GM21786 (cell line): ENCODE measurements around the gene OR1K1.
"Not testable (repeated sequence)": the region's sequence is repeated elsewhere in the genome, so short reads cannot be mapped to it uniquely, and the experiment has no call there.

Experiments used
- ATAC-seq: cut with Tn5 transposase; IDR thresholded peaks from one replicate; pipeline ENCODE4 v1.9.1; 2021; ENCODE audit not compliant: unreplicated experiment

Gene OR1K1

DNA sequence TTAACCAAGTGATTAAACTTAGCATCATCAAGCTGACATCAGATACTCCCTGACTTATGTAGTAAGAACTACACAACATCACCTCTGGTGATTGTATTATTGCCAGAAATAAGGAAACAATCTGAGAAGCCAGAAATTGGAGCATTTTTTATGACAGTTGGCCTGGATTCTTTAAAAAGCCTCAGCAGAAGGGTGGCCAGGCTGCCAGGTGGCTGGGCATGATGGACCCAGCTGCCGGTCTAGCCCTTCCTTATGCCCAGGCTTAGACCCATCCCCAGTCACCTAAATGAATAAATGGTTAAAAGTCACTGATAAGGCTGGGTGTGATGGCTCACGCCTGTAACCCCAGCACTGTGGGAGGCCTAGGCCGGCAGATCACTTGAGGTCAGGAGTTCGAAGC, 12.8 kb downstream of the OR1K1 start:
- ATAC-seq = no peak

GRCh38 chr9:122814545-122814944, 14.6 kb downstream of the OR1K1 start:
- ATAC-seq = no peak

- no peak for ATAC-seq
Observed at GRCh38 chr9:122815544-122815943, 15.6 kb downstream of the OR1K1 start.

- ATAC-seq = peak; percentile 45
Observed at GRCh38 chr9:122816163-122816867, 16.4 kb downstream of the OR1K1 start.

- no peak for ATAC-seq
Observed at GRCh38 chr9:122819326-122819725, 19.4 kb downstream of the OR1K1 start.

DNA sequence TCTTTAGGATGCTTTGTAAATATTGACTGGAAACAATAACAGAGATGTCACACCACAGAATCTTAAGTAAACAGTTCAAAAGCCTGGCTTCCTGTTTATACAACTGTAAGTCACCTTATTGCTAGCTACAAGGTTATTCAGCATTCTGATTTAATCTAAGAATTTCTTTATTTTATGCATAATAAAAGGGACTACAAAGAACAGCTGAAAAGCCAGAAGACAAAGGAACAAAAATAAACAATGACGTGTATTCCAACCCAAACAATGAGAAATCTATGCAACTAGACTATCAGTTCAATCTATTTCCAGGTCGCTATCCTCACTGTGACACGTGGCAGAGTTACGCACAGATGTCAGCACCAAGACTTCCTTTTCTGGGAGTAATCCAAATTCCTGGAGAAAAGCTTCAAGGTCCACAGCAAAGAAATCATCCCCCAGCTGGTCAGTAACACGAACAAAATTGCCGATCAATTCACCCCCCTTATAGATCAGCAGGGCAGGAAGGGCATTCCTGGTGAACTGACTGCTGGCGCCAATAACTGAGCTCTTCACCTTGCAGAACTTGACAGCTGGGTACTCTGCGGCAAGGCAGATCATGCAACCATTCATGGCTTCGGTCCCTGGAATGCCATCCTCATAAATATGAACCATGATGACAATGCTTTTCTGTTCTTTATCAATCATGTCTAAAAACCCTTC, 20.0 kb downstream of the OR1K1 start:
- no peak for ATAC-seq

GRCh38 chr9:122820490-122820845, 20.5 kb downstream of the OR1K1 start:
- ATAC-seq = no peak

GRCh38 chr9:122821278-122821943, 21.5 kb downstream of the OR1K1 start:
- ATAC-seq = no peak

- ATAC-seq = no peak
Observed at GRCh38 chr9:122822056-122822455, 22.1 kb downstream of the OR1K1 start.

DNA sequence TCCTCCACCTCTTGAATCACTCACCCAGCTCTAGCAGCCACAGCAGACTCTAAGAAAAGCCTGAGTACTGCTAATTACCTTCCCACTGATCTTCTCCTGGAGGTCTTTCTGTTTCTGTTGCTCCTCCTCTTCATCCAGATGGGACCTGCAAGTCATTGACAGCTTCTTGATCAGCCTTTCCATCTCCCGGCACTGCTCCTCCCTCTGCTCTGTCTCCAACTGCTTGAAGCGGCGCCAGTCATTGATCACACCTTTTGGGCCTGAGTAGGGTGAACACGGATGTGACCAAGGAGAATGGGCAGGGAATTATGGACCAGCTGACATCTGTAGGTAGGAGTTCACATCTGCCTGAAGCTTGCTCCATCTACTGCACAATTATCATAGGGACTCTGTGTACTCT, 23.0 kb downstream of the OR1K1 start:
- ATAC-seq = no peak

- peak; percentile 14 for ATAC-seq
Observed at GRCh38 chr9:122827761-122828093, 27.8 kb downstream of the OR1K1 start.

DNA sequence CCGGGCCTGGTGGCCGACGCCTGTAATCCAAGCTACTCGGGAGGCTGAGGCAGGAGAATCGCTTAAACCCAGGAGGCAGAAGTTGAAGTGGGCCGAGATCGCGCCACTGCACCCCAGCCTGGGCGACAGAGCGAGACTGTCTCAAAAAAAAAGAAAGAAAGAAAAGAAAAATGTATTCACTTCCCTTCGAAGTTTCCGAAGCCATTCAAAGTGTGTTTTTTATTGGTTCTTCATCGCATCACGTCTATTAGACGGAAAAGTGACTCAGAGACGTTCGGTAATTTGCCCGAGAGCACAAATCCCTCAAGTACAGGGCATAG, 29.0 kb downstream of the OR1K1 start:
- ATAC-seq = not testable (repeated sequence)

- no peak for ATAC-seq
Observed at GRCh38 chr9:122832194-122832593, 32.3 kb downstream of the OR1K1 start.

DNA sequence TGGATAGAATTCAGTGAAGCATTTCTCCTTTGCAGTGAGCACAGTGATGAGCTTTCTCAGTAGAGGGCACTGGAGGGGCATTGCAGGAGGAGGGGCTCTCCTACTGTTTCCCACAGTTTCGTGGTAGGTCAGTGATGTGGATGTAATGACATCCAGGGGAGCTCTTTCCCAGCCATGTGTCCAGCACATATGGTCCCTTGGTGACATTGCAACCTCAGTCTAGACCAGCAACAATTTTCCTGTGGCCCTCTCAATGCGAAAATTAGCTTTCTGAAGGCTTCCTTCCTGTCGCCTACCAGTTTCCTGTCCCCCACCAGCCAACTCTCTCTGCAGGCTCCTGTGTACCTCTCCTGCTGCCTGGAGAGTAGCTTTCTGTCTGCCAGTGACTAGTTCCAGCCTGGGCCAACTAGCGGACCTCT, 35.4 kb downstream of the OR1K1 start:
- ATAC-seq = no peak

DNA sequence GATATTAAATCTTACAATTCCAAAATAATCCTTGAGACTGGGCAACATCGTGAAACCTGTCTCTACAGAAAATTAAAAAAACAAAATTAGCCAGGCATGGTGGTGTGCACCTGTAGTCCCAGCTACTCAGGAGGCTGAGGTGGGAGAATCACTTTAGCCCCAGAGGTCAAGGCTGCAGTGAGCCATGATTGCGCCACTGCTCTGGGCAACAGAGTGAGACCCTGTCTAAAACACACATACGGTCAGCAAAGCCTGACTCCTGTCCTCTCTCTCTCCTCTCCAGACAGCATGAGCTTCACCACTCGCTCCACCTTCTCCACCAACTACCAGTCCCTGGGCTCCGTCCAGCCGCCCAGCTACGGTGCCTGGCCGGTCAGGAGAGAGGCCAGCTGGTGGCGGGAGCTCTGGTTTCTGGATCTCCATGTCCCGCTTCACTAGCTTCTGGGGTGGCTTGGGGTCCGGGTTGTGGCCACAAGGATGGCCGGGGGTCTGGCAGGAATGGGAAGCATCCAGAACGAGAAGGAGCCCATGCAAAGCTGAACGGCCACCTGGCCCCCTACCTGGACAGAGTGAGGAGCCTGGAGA, 37.4 kb downstream of the OR1K1 start:
- no peak for ATAC-seq

DNA sequence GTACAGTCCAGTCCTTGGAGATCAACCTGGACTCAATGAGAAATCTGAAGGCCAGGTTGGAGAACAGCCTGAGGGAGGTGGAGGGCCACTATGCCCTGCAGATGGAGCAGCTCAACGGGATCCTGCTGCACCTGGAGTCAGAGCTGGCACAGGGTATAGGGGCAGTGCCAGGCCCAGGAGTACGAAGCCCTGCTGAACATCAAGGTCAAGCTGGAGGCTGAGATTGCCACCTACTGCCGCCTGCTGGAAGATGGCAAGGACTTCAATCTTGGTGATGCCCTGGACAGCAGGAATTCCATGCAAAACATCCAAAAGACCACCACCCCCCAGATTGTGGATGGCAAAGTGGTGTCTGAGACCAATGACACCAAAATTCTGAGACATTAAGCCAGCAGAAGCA, 38.5 kb downstream of the OR1K1 start:
- ATAC-seq = not testable (repeated sequence)

DNA sequence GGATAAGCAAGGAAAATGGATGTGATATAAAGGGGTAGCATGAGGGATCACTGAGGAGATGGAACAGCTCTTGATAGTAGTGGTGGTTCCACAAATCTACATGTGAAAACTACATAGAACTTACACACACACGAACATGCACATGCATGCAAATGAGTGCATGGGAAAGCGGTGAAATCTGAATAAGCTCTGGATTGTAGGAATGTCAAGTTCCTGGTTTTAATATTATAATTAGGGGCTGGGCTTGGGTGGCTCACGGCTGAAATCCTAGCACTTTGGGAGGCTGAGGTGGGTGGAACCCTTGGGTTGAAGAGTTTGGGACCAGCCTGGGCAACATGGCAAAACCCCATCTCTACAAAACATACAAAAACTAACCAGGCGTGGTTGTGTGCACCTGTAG, 41.6 kb downstream of the OR1K1 start:
- no peak for ATAC-seq

DNA sequence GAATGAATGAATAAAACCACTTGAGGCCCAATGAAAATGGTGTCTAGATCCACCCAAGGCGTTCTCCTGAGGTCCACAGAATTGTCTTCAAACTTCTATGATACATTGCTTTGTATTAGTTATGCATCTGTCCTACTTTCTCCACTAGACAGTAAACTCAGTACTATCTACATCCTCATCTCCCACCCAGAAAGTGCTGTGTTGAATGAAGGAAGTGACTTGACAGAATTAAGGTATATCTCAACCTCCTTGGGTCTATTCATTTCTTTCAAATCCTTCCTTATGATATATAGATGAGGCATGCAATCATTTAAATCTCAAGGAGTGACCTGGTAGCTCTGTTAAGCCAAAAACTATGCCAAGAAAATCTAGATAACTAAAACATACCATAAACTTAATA, 44.2 kb downstream of the OR1K1 start:
- no peak for ATAC-seq

DNA sequence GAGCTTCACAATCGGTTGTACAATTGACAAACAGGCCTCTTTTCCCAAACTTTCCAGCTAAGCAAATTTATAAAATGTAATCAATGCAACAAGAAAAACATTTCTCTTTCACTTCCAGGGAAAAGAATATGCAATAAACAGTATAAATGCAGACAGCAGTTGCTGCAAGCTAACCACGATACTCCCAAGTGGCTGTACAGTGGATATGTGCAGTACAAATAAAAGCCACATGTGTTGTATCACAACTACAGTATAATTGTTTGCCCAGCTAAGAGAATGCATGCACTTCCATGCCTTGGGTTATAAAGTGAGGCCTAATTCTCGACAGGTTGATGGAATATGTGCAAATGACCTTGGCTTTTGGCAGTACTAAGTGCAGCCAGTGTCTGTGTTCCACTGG, 45.2 kb downstream of the OR1K1 start:
- no peak for ATAC-seq

- no peak for ATAC-seq
Observed at GRCh38 chr9:122846371-122846940, 46.5 kb downstream of the OR1K1 start.

- ATAC-seq = no peak
Observed at GRCh38 chr9:122848256-122848943, 48.5 kb downstream of the OR1K1 start.
